Esophagus muscularis mucosa (tissue), 4 donors: ENCODE results near the gene CISD3.

Experiments
- CTCF ChIP-seq, 3 experiments: fragments of 200-600 bp in 2 of 3; fragments of 450-650 bp in 1 of 3; sonication (generic) in 2 of 3; IDR thresholded peaks; one replicate each; pipeline ENCODE4 v1.5.1; 2017 to 2019; ENCODE audit warnings: antibody characterized with exemption in 3 of 3, mild to moderate bottlenecking in 2 of 3, moderate library complexity in 1 of 3
- EP300 ChIP-seq: sonication (generic); formaldehyde crosslinking; IDR thresholded peaks from one replicate; pipeline ENCODE4 v1.6.1; 2017; ENCODE audit warnings: antibody characterized with exemption
- POLR2A ChIP-seq: fragments of 450-650 bp; IDR thresholded peaks from one replicate; pipeline ENCODE4 v1.6.1; 2017; ENCODE audit warnings: antibody characterized with exemption, moderate library complexity, mild to moderate bottlenecking, low read depth
- POLR2AphosphoS5 ChIP-seq, 2 donors: sonication (generic); formaldehyde crosslinking; IDR thresholded peaks; one replicate each; pipeline ENCODE4 v1.6.1; 2017; ENCODE audit warnings: antibody characterized with exemption in 2 of 2

GRCh38 chr17:38693700-38694329 lies 36.3 kb upstream of the CISD3 start:
- TF ChIP-seq POLR2AphosphoS5 (IDR thresholded peaks at IDR 0.05) = peak; percentile 74 to 88
- TF ChIP-seq CTCF (IDR thresholded peaks at IDR 0.05) = peak in 1 of 3 experiments; percentile 8
- no peak for TF ChIP-seq POLR2A
- TF ChIP-seq EP300 = no peak
